Calu3 (cell line): ENCODE measurements around the gene AHI1. TPM values are rescaled to one million over a fixed set of nuclear protein-coding genes. Genes with fewer than 3 reads are reported as not detected.
A peak's percentile ranks its signal among the peaks of the same experiment; 100 is the strongest.

Experiments used
- BruUV-seq: library from RNA; stranded (reverse); fragments of 400-500 nt; replicated peaks from 2 replicates; lab custom pipeline; 2021; lab: Mats Ljungman, UMichigan
- CTCF ChIA-PET: fragments of 300-600 bp; sonication (Branson Sonifier 250); formaldehyde crosslinking; loops from one replicate; lab custom pipeline; 2022; ENCODE audit warnings: antibody characterized with exemption; lab: Charles Lee
- DNase-seq: peaks from one replicate; pipeline ENCODE4 v3.0.0; 2022
- H3K27ac Mint-ChIP-seq: one replicate; pipeline ENCODE4 v1.8.0; 2022; ENCODE audit warnings: mixed read lengths; ENCODE audit not compliant: unreplicated experiment
- H3K27me3 Mint-ChIP-seq: one replicate; pipeline ENCODE4 v1.8.0; 2022; ENCODE audit warnings: mixed read lengths; ENCODE audit not compliant: unreplicated experiment
- H3K36me3 Mint-ChIP-seq: one replicate; pipeline ENCODE4 v1.8.0; 2022; ENCODE audit warnings: mild to moderate bottlenecking, moderate library complexity, mixed read lengths; ENCODE audit not compliant: insufficient read depth, unreplicated experiment
- H3K4me1 Mint-ChIP-seq: one replicate; pipeline ENCODE4 v1.8.0; 2022; ENCODE audit warnings: mild to moderate bottlenecking, low read depth, mixed read lengths; ENCODE audit not compliant: unreplicated experiment
- H3K4me3 Mint-ChIP-seq: one replicate; pipeline ENCODE4 v1.8.0; 2022; ENCODE audit warnings: mild to moderate bottlenecking, low read depth, moderate library complexity, mixed read lengths; ENCODE audit not compliant: unreplicated experiment
- H3K9me3 Mint-ChIP-seq: one replicate; pipeline ENCODE4 v1.8.0; 2022; ENCODE audit warnings: low read depth, mixed read lengths; ENCODE audit not compliant: unreplicated experiment
- CTCF ChIP-seq: fragments of 200-600 bp; IDR thresholded peaks from one replicate; pipeline ENCODE4 v1.8.0; 2022; ENCODE audit warnings: antibody characterized with exemption; ENCODE audit not compliant: unreplicated experiment
- intact Hi-C: fragments of 100-400 bp; cut with micrococcal nuclease; formaldehyde crosslinking; loops from one replicate; pipeline ENCODE4 v1.10.0; 2022; ENCODE audit not compliant: unreplicated experiment
- total RNA-seq: library from RNA; stranded (reverse); gene quantifications from 2 replicates; pipeline ENCODE4 v1.2.3, GENCODE V29; 2022

The AHI1 gene
- total RNA-seq, 1 experiment from 2014 or later, result 18.0 TPM

- intact Hi-C loops, result loop anchor here (10.0 kb wide), 2 partner anchors 725 to 815 kb away; no protein-coding TSS in a partner anchor
- Mint-ChIP-seq H3K9me3 (no peaks in the 10 kb centered on the region), H3K36me3 (no peaks in the 10 kb centered on the region), H3K27ac (no peak overlapping the region), H3K4me3 (no peak overlapping the region), H3K27me3 (no peaks in the 10 kb centered on the region), H3K4me1 (peaks cover under 1% of the 10 kb centered on the region)
- CTCF ChIA-PET, result no interaction called here
- no peak for TF ChIP-seq CTCF
- BruUV-seq, result no TSS peak
- DNase-seq, result no peak
Measured at GRCh38 chr6:135499441-135500340, 2.2 kb upstream of the AHI1 start.

GRCh38 chr6:135498185-135498841, 773 bp upstream of the AHI1 start:
- Mint-ChIP-seq H3K36me3 (no peaks in the 10 kb centered on the region), H3K27ac (no peak overlapping the region), H3K4me1 (no peaks in the 10 kb centered on the region), H3K9me3 (no peaks in the 10 kb centered on the region), H3K4me3 (no peak overlapping the region), H3K27me3 (no peaks in the 10 kb centered on the region)
- intact Hi-C loops, result no loop called here
- TF ChIP-seq CTCF, result no peak
- DNase-seq, result peak; percentile 42
- TSS peak; percentile 80 for BruUV-seq
- CTCF ChIA-PET, result interaction anchor here (1.2 kb wide), 1 partner anchor 38 kb away, joined by 3 read pairs; no protein-coding TSS in a partner anchor

- TF ChIP-seq CTCF, result no peak
- H3K4me3 Mint-ChIP-seq, result no peak overlapping the region
- intact Hi-C loops, result no loop called here
- H3K4me1 Mint-ChIP-seq, result no peaks in the 10 kb centered on the region
- TSS peak; percentile 61 for BruUV-seq
- H3K9me3 Mint-ChIP-seq, result no peaks in the 10 kb centered on the region
- no peaks in the 10 kb centered on the region for H3K27me3 Mint-ChIP-seq
- DNase-seq, result no peak
- peaks cover 4% of the 10 kb centered on the region for H3K36me3 Mint-ChIP-seq
- no peak overlapping the region for H3K27ac Mint-ChIP-seq
- CTCF ChIA-PET, result no interaction called here
Measured at GRCh38 chr6:135496800-135497411, 634 bp downstream of the AHI1 start.

- Mint-ChIP-seq H3K27ac (no peak overlapping the region), H3K36me3 (peaks cover 4% of the 10 kb centered on the region), H3K4me3 (no peak overlapping the region), H3K4me1 (no peaks in the 10 kb centered on the region), H3K9me3 (no peaks in the 10 kb centered on the region), H3K27me3 (no peaks in the 10 kb centered on the region)
- no TSS peak for BruUV-seq
- CTCF ChIA-PET, result interaction anchor here (0.6 kb wide), 1 partner anchor 226 kb away, joined by 3 read pairs; no protein-coding TSS in a partner anchor
- intact Hi-C loops, result no loop called here
- no peak for TF ChIP-seq CTCF
- DNase-seq, result no peak
Measured at GRCh38 chr6:135493218-135493961, 4.2 kb downstream of the AHI1 start.
